ENCODE measurements around the gene JMJD6.

DNA sequence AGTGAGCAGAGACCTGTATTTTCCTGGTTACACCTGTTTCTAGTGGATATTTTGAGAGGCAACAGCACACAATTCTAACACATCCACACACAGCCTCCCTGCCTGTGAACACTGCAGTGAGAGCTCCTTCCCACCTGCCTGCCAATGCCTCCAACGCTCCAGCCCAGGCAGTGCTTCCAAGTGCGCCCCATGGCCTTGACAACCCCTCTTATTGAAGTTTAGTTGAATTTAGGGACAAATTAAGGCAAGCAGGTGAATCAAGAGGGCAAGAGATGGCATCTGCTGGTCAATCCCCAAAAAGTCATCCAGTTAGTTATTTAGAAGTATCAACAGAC, 10.9 kb downstream of the JMJD6 start:
- TF ChIP-seq YY1 (IDR thresholded peaks at IDR 0.05; ENCODE audit: insufficient read depth, insufficient read length) (no peak), ZNF274 (IDR thresholded peaks at IDR 0.05; ENCODE audit: low read depth, low read length) (no peak), SUZ12 (IDR thresholded peaks at IDR 0.05; ENCODE audit: extremely low read depth, insufficient read depth, insufficient read length) (no peak)

Measured in NT2/D1 (cell line).